Neural cell (in vitro differentiated cells): ENCODE data around the gene RASA4B. TPM values are rescaled to one million over a fixed set of nuclear protein-coding genes. Genes with fewer than 3 reads are reported as not detected.
"Not testable (repeated sequence)": the region's sequence is repeated elsewhere in the genome, so short reads cannot be mapped to it uniquely, and the experiment has no call there.

ENCODE experiments used
- H2AFZ ChIP-seq: fragments of 200-600, 300-800 bp; sonication (generic), shearing (Covaris generic); 2 replicates; pipeline ENCODE4 v1.6.0; 2014; ENCODE audit warnings: low read depth, mild to moderate bottlenecking, antibody characterized with exemption, low read length, moderate library complexity
- H3F3A ChIP-seq: fragments of 200-600 bp; shearing (Covaris generic); 2 replicates; pipeline ENCODE4 v1.6.1; 2016; ENCODE audit warnings: mild to moderate bottlenecking, moderate library complexity, mixed read lengths, antibody characterized with exemption, low read length; ENCODE audit not compliant: insufficient read depth, poor library complexity, severe bottlenecking
- H3K27ac ChIP-seq: fragments of 200-600, 300-800 bp; sonication (generic), shearing (Covaris generic); 2 replicates; pipeline ENCODE4 v1.5.1; 2014; ENCODE audit warnings: mild to moderate bottlenecking, low read length, moderate library complexity
- H3K27me3 ChIP-seq: fragments of 300-800, 200-600 bp; sonication (generic), shearing (Covaris generic); 2 replicates; pipeline ENCODE4 v1.6.0; 2014; ENCODE audit warnings: mild to moderate bottlenecking, low read depth, low read length, moderate library complexity; ENCODE audit not compliant: insufficient read depth
- H3K36me3 ChIP-seq: fragments of 300-800, 200-600 bp; sonication (generic), shearing (Covaris generic); 2 replicates; pipeline ENCODE4 v1.5.1; 2014; ENCODE audit warnings: mild to moderate bottlenecking, antibody characterized with exemption, low read length, moderate library complexity; ENCODE audit not compliant: insufficient read depth
- H3K4me2 ChIP-seq: fragments of 300-800, 200-600 bp; sonication (generic), shearing (Covaris generic); 2 replicates; pipeline ENCODE4 v1.6.0; 2014; ENCODE audit warnings: mild to moderate bottlenecking, low read length
- H3K4me3 ChIP-seq: fragments of 300-800, 200-600 bp; sonication (generic), shearing (Covaris generic); 2 replicates; pipeline ENCODE4 v1.5.1; 2014; ENCODE audit warnings: mild to moderate bottlenecking, low read length, moderate library complexity
- H3K79me2 ChIP-seq: fragments of 200-600 bp; shearing (Covaris generic); replicated peaks from 2 replicates; pipeline ENCODE4 v1.6.0; 2014; ENCODE audit warnings: mild to moderate bottlenecking, low read length, moderate library complexity; ENCODE audit not compliant: insufficient read depth
- H3K9ac ChIP-seq: fragments of 300-800, 200-600 bp; sonication (generic), shearing (Covaris generic); 2 replicates; pipeline ENCODE4 v1.6.1; 2016; ENCODE audit warnings: mild to moderate bottlenecking, low read length, mixed read lengths
- H3K9me2 ChIP-seq: fragments of 200-600 bp; shearing (Covaris generic); 2 replicates; pipeline ENCODE4 v1.6.1; 2016; ENCODE audit warnings: mild to moderate bottlenecking, low read length, mixed read lengths; ENCODE audit not compliant: insufficient read depth
- H3K9me3 ChIP-seq: fragments of 200-600, 300-800 bp; sonication (generic), shearing (Covaris generic); 2 replicates; pipeline ENCODE4 v1.6.1; 2016; ENCODE audit warnings: mild to moderate bottlenecking, mixed run types, low read length, moderate library complexity, mixed read lengths
- H4K20me1 ChIP-seq: fragments of 200-600 bp; shearing (Covaris generic); 2 replicates; pipeline ENCODE4 v1.6.1; 2016; ENCODE audit warnings: mild to moderate bottlenecking, mixed run types; ENCODE audit not compliant: insufficient read depth
- polyA plus RNA-seq: library from polyadenylated mRNA; depleted of rRNA; stranded (reverse); fragments of >200 nt; gene quantifications from 2 replicates; pipeline ENCODE4 v1.2.3, GENCODE V29; 2014

The RASA4B gene
- polyA plus RNA-seq, 1 donor from 2014 or later: 31.9 TPM

- H3K9me3 ChIP-seq, H3K27me3 ChIP-seq, H2AFZ ChIP-seq, H3K4me2 ChIP-seq, H3K27ac ChIP-seq, H3K36me3 ChIP-seq, H3K4me3 ChIP-seq, H3K9ac ChIP-seq, H3F3A ChIP-seq, H3K79me2 ChIP-seq, H3K9me2 ChIP-seq, H4K20me1 ChIP-seq: not testable (repeated sequence)
Measured at GRCh38 chr7:102540604-102541003, 23.0 kb upstream of the RASA4B start.

DNA sequence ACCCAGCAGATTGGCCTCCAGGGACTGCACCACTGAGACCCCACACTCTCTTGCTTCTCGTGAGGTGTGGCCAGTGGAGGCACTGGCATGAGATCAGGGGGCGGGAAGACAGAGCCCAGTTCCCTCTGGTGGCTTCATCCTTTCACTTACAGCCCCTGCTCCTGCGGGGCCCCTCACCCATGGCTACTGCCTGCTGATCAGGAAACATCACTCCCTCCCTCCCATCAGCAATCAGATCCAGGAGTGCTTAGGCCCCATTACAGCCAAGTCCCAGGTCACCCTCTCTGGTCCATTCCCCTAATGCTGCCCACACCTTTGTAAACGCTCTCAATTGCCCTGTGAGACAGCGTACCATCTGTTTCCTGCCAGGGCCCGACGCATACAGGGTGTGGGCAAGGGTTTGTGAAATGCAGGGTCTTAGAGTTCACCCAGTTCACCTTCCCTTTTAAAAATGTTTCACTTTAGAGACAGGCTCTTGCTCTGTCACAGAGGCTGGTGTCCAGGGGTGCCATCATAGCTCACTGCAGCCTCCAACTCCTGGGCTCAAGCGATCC is 17.6 kb upstream of the RASA4B start:
- H3K9me3 ChIP-seq, H3K36me3 ChIP-seq, H3K27ac ChIP-seq, H3F3A ChIP-seq, H3K4me2 ChIP-seq, H3K4me3 ChIP-seq, H3K79me2 ChIP-seq, H3K27me3 ChIP-seq, H2AFZ ChIP-seq, H4K20me1 ChIP-seq, H3K9ac ChIP-seq, H3K9me2 ChIP-seq: not testable (repeated sequence)

- H3K27me3 ChIP-seq, H3K4me2 ChIP-seq, H3K36me3 ChIP-seq, H3K9me3 ChIP-seq, H3F3A ChIP-seq, H3K79me2 ChIP-seq, H3K27ac ChIP-seq, H3K9me2 ChIP-seq, H3K4me3 ChIP-seq, H3K9ac ChIP-seq, H2AFZ ChIP-seq, H4K20me1 ChIP-seq: not testable (repeated sequence)
Measured at GRCh38 chr7:102532127-102532526, 14.6 kb upstream of the RASA4B start.

DNA sequence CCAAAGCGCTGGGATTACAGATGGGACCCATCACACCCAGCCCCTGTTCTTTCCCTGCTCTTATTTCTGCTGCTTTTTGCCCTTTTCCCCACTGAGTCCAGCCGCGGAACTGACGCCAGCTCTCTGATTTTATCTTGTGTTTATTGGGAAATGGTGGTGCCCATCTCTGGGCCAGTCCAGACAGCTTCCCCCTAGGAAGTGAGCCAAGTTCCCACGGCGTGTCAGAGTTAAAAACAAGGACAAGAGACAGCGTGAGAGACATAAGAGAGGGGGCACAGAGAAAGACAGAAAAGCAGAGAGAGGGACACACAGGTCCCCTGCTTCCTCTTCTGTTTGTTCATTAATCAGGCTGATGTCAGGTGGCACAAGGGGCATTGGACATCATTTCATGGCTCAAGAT is 14.0 kb upstream of the RASA4B start:
- H3K9ac ChIP-seq, H3K36me3 ChIP-seq, H3K9me2 ChIP-seq, H3K27me3 ChIP-seq, H3K9me3 ChIP-seq, H3F3A ChIP-seq, H3K27ac ChIP-seq, H3K79me2 ChIP-seq, H2AFZ ChIP-seq, H4K20me1 ChIP-seq, H3K4me3 ChIP-seq, H3K4me2 ChIP-seq: not testable (repeated sequence)

DNA sequence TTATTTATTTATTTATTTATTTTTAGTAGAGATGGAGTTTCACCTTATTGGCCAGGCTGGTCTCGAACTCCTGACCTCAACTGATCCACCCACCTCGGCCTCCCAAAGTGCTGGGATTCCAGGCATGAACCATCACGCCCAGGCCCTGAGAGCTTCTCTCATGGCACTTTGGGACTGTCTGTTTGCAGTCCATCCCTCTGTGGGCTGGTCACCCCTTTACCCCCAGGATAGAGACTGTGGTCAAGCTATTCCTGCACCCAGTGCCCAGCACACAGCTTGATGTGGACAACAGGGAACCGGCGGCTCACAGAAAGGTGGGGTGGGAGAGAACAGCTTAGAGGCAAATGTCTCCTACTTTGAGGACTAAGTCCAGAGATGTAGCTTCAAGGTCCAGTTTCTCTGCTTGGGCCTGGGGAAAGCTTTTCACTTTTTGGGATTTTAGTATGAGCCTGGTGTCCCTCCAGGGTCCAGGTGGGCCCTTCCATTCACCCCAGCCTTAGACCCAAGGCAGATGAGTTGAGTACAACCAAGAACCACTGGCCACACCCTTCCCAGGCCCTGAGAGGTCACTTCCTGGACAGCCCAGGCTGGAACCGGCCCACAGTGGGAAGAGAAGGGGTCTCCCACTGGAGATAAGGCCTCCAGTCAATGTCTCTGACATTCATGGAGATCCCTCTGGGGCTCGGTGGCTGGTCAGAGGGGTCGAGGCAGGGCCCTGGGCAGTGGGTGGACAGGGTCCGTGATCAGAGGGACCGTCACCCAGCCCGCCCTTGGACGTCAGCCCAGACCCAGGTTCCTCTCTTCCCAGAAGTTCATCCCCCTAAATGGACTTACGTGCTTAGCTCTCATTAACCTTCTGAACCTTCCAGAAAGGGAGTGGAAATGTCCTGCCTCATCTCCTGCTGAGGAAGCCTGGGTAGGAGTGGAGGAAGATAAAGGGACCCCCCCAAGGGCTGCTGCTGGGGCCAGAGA is 10.5 kb upstream of the RASA4B start:
- H3K27ac ChIP-seq, H3K36me3 ChIP-seq, H3F3A ChIP-seq, H3K27me3 ChIP-seq, H3K9ac ChIP-seq, H3K79me2 ChIP-seq, H3K9me2 ChIP-seq, H3K4me3 ChIP-seq, H4K20me1 ChIP-seq, H3K4me2 ChIP-seq, H2AFZ ChIP-seq, H3K9me3 ChIP-seq: not testable (repeated sequence)

GRCh38 chr7:102527182-102527581 is 9.6 kb upstream of the RASA4B start:
- not testable (repeated sequence) for H3K4me2 ChIP-seq, H3K79me2 ChIP-seq, H3K9me2 ChIP-seq, H3K27ac ChIP-seq, H3K9me3 ChIP-seq, H2AFZ ChIP-seq, H4K20me1 ChIP-seq, H3K36me3 ChIP-seq, H3K4me3 ChIP-seq, H3F3A ChIP-seq, H3K27me3 ChIP-seq, H3K9ac ChIP-seq

- not testable (repeated sequence) for H2AFZ ChIP-seq, H3K4me3 ChIP-seq, H3K4me2 ChIP-seq, H3K79me2 ChIP-seq, H3K27ac ChIP-seq, H3K9me3 ChIP-seq, H3K9ac ChIP-seq, H3K9me2 ChIP-seq, H3K36me3 ChIP-seq, H3K27me3 ChIP-seq, H3F3A ChIP-seq, H4K20me1 ChIP-seq
Measured at GRCh38 chr7:102524803-102525202, 7.2 kb upstream of the RASA4B start.

- not testable (repeated sequence) for H3K4me3 ChIP-seq, H3K27ac ChIP-seq, H2AFZ ChIP-seq
Measured at GRCh38 chr7:102520797-102521196, 3.2 kb upstream of the RASA4B start.

More at GRCh38 chr7:102520797-102521196, 3.2 kb upstream of the RASA4B start:
- not testable (repeated sequence) for H3F3A ChIP-seq, H3K36me3 ChIP-seq, H3K27me3 ChIP-seq, H3K4me2 ChIP-seq, H3K79me2 ChIP-seq, H3K9me3 ChIP-seq, H3K9ac ChIP-seq, H3K9me2 ChIP-seq, H4K20me1 ChIP-seq
